Activated T-helper 1 cell treated with anti-CD3 and anti-CD28 coated beads, Interleukin-12 subunit alpha, Interleukin-12 subunit beta, Interleukin-2, Interleukin-4 antibody, amounts not matched to agents 30 ng/mL and 10 ng/mL and 1 ng/mL, durations not matched to agents 14 hours and 24 hours and 36 hours (primary cell): ENCODE results near the gene KANK3. TPM values are rescaled to one million over a fixed set of nuclear protein-coding genes. Genes with fewer than 3 reads are reported as not detected.
"Not testable (repeated sequence)": the region's sequence is repeated elsewhere in the genome, so short reads cannot be mapped to it uniquely, and the experiment has no call there.

Source experiments
- DNase-seq: peaks from one replicate; pipeline ENCODE4 v3.0.0; 2021; ENCODE audit warnings: low spot score
- H3K27ac Mint-ChIP-seq: one replicate; pipeline ENCODE4 v1.8.0; 2021; ENCODE audit warnings: mild to moderate bottlenecking, mixed read lengths
- H3K27me3 Mint-ChIP-seq: one replicate; pipeline ENCODE4 v1.8.0; 2022; ENCODE audit warnings: mild to moderate bottlenecking, moderate library complexity, mixed read lengths; ENCODE audit not compliant: insufficient read depth
- H3K36me3 Mint-ChIP-seq: one replicate; pipeline ENCODE4 v1.8.0; 2021; ENCODE audit warnings: low read depth, mixed read lengths
- H3K4me1 Mint-ChIP-seq: one replicate; pipeline ENCODE4 v1.8.0; 2021; ENCODE audit warnings: low read depth, mixed read lengths
- H3K4me3 Mint-ChIP-seq: one replicate; pipeline ENCODE4 v1.8.0; 2021; ENCODE audit warnings: mild to moderate bottlenecking, moderate library complexity, mixed read lengths
- H3K9me3 Mint-ChIP-seq: one replicate; pipeline ENCODE4 v1.8.0; 2021; ENCODE audit warnings: mixed read lengths
- intact Hi-C: fragments of 100-400 bp; cut with micrococcal nuclease; formaldehyde crosslinking; loops from one replicate; pipeline ENCODE4 v1.15.1; 2024
- total RNA-seq: library from RNA; stranded (reverse); gene quantifications from 2 replicates; pipeline ENCODE4 v1.2.3, GENCODE V29; 2022

The KANK3 gene
- total RNA-seq, 1 donor from 2014 or later, result 0.86 TPM

DNA sequence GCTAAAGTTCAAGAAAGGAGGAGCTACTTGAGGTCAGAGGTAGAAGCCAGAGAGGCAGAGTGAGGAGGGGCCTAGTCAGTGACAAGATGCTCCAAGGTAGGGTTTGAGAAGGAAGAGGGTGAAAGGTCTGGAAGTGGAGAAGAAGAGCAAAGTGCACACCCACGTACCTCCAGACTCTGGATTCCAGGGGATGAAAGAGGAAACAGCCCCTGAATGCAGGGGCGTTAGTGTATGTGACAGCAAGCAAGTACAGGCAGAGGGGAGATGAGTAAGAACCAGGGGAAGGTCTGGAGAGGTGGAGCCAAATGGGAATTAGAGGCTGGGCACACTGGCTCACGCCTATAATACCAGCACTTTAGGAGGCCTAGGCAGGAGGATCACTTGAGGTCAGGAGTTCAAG, 13.1 kb downstream of the KANK3 start:
- Mint-ChIP-seq H3K4me3 (no peak overlapping the region), H3K27ac (no peak overlapping the region), H3K4me1 (no peaks in the 10 kb centered on the region), H3K27me3 (peaks cover 22% of the 10 kb centered on the region), H3K9me3 (no peaks in the 10 kb centered on the region), H3K36me3 (peaks cover 2% of the 10 kb centered on the region)
- no peak for DNase-seq
- intact Hi-C loops, result no loop called here

DNA sequence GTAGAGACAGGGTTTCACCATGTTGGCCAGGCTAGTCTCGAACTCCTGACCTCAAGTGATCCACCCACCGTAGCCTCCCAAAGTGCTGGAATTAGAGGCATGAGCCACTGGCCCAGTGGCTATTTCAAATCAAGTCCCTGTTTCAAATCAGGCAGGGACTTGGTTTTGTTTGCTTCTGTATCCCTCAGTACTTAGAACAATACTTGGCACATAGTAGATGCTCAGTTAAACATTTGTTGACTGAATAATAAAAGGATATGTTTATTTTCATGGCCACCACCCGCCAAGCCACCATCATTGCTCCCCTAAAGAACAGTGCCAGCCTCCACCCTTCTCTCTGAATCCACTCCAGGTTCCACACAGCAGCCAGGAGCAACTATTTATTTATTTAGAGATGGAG, 17.6 kb downstream of the KANK3 start:
- no peak for DNase-seq
- H3K9me3 Mint-ChIP-seq, result no peaks in the 10 kb centered on the region
- intact Hi-C loops, result no loop called here
- H3K4me1 Mint-ChIP-seq, result peaks cover 22% of the 10 kb centered on the region
- no peak overlapping the region for H3K27ac Mint-ChIP-seq
- H3K27me3 Mint-ChIP-seq, result peaks cover 3% of the 10 kb centered on the region
- H3K36me3 Mint-ChIP-seq, result peaks cover 20% of the 10 kb centered on the region
- no peak overlapping the region for H3K4me3 Mint-ChIP-seq

- DNase-seq, result no peak
- intact Hi-C loops, result loop anchor here (5.0 kb wide), 1 partner anchor 322 kb away; no protein-coding TSS in a partner anchor
- H3K9me3 Mint-ChIP-seq, result no peaks in the 10 kb centered on the region
Measured at GRCh38 chr19:8324186-8325050, 18.6 kb downstream of the KANK3 start.

GRCh38 chr19:8323781-8324185, 19.3 kb downstream of the KANK3 start:
- Mint-ChIP-seq H3K27ac (no peak overlapping the region), H3K9me3 (no peaks in the 10 kb centered on the region), H3K27me3 (peaks cover 3% of the 10 kb centered on the region), H3K4me1 (peaks cover 31% of the 10 kb centered on the region), H3K36me3 (peaks cover 20% of the 10 kb centered on the region), H3K4me3 (peak overlapping the region; percentile 100)
- intact Hi-C loops, result loop anchor here (5.0 kb wide), 1 partner anchor 321 kb away; no protein-coding TSS in a partner anchor
- DNase-seq, result no peak

More at GRCh38 chr19:8324186-8325050, 18.6 kb downstream of the KANK3 start:
- Mint-ChIP-seq H3K27me3 (peaks cover 3% of the 10 kb centered on the region), H3K4me3 (no peak overlapping the region), H3K36me3 (peaks cover 20% of the 10 kb centered on the region), H3K4me1 (peaks cover 31% of the 10 kb centered on the region), H3K27ac (no peak overlapping the region)

DNA sequence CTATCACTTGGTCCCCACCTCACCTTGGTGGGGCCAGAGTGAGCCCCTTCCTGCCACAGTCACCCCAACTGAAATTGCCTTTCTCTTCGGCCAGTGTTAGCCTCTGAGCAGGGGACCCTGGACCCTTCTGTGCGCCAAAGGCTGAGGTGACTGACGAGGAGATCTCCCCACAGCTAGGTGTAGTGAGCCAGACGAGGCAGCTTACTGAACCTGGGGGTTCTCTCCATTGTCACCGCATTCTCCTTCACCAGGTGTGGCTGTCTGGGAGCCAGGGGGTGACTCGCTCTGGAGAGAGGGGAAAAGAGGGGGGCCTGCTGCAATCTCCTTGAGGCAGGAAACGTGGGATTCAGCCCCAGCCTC, 20.4 kb downstream of the KANK3 start:
- Mint-ChIP-seq H3K36me3 (peaks cover 20% of the 10 kb centered on the region), H3K9me3 (no peaks in the 10 kb centered on the region), H3K27me3 (no peaks in the 10 kb centered on the region), H3K27ac (peak overlapping the region; percentile 99), H3K4me3 (peak overlapping the region; percentile 100), H3K4me1 (peaks cover 31% of the 10 kb centered on the region)
- no peak for DNase-seq
- intact Hi-C loops, result loop anchor here (5.0 kb wide), 1 partner anchor 320 kb away; no protein-coding TSS in a partner anchor

GRCh38 chr19:8321986-8322637, 20.9 kb downstream of the KANK3 start:
- Mint-ChIP-seq H3K27me3 (no peaks in the 10 kb centered on the region), H3K4me3 (peak overlapping the region; percentile 100), H3K9me3 (no peaks in the 10 kb centered on the region), H3K36me3 (peaks cover 20% of the 10 kb centered on the region), H3K27ac (peak overlapping the region; percentile 99), H3K4me1 (peaks cover 31% of the 10 kb centered on the region)
- intact Hi-C loops, result loop anchor here (1.0 to 5.0 kb wide), 7 partner anchors 14 to 379 kb away; partner anchors contain the start of genes CD320, KANK3, MARCHF2 and RAB11B
- DNase-seq, result no peak

- Mint-ChIP-seq H3K27ac (peak within 1 kb of the TSS; percentile 99), H3K27me3 (no peaks in the 10 kb centered on the region), H3K4me3 (peak within 1 kb of the TSS; percentile 100), H3K4me1 (peaks cover 31% of the 10 kb centered on the region), H3K36me3 (peaks cover 20% of the 10 kb centered on the region), H3K9me3 (no peaks in the 10 kb centered on the region)
- peak; percentile 96 for DNase-seq
- intact Hi-C loops, result loop anchor here (1.0 to 5.0 kb wide), 7 partner anchors 13 to 378 kb away; partner anchors contain the start of genes CD320, KANK3, MARCHF2 and RAB11B
Measured at GRCh38 chr19:8321067-8321985, 21.7 kb downstream of the KANK3 start, which contains the start of the genes NDUFA7 and RPS28. Gene NDUFA7 (minus strand): TSS chr19:8321375. CDS start chr19:8321358, 17 bp downstream. Gene RPS28 (plus strand): TSS chr19:8321496. CDS start chr19:8321531, 35 bp downstream.

GRCh38 chr19:8320564-8321066, 22.4 kb downstream of the KANK3 start:
- Mint-ChIP-seq H3K4me1 (peaks cover 31% of the 10 kb centered on the region), H3K27ac (peak overlapping the region; percentile 99), H3K36me3 (peaks cover 21% of the 10 kb centered on the region), H3K9me3 (no peaks in the 10 kb centered on the region), H3K27me3 (no peaks in the 10 kb centered on the region), H3K4me3 (peak overlapping the region; percentile 100)
- intact Hi-C loops, result loop anchor here (1.0 to 5.0 kb wide), 7 partner anchors 12 to 377 kb away; partner anchors contain the start of genes CD320, KANK3, MARCHF2 and RAB11B
- DNase-seq, result no peak

DNA sequence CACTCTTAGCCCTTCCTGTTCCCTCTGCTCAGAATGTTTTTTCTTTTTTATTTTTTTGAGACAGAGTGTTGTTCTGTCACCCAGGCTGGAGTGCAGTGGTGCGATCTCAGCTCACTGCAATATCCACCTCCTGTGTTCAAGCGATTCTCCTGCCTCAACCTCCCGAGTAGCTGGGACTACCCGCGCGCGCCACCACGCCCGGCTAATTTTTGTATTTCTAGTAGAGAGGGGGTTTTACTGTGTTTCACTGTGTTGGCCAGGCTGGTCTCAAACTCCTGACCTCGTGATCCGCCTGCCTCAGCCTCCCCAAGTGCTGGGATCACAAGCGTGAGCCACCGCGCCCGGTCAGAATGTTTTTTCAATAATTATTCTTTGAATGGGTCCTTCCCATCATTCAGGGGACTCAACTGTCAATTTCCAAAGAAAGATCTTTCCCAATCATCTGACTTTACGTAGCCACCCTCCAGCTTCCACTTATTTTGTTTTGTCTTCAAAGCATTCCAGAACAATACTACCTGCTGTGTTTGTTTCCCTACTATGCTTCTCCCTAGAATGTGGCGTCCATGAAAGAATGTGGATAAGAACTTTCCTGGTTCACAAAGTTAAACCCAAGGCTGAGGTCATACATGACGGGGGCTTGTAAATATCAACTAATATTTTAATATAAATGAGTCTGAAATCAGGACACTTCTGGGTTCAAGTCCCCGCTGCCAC, 23.1 kb downstream of the KANK3 start:
- no peak for DNase-seq
- H3K27ac Mint-ChIP-seq, result peak overlapping the region; percentile 99
- peaks cover 22% of the 10 kb centered on the region for H3K36me3 Mint-ChIP-seq
- peaks cover 31% of the 10 kb centered on the region for H3K4me1 Mint-ChIP-seq
- no peaks in the 10 kb centered on the region for H3K27me3 Mint-ChIP-seq
- intact Hi-C loops, result loop anchor here (5.0 kb wide), 1 partner anchor 318 kb away; no protein-coding TSS in a partner anchor
- no peaks in the 10 kb centered on the region for H3K9me3 Mint-ChIP-seq
- peak overlapping the region; percentile 100 for H3K4me3 Mint-ChIP-seq

DNA sequence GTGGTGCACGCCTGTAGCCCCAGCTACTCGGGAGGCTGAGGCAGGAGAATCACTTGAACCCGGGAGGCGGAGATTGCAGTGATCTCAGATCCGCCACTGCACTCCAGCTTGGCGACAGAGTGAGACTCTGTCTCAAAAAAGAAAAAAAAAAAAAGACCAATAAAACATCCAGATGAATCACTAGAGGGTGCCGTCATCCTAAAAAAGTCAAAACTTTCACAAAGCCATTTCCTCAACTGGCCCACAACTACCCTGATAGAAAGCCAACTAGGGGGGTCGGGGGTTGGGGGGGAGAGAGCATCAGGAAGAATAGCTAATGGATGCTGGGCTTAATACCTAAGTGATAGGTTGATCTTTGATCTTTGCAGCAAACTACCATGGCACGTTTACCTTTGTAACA, 24.2 kb downstream of the KANK3 start:
- H3K27ac Mint-ChIP-seq, intact Hi-C loops, DNase-seq, H3K27me3 Mint-ChIP-seq, H3K9me3 Mint-ChIP-seq: not testable (repeated sequence)
- H3K4me1 Mint-ChIP-seq, result peaks cover 31% of the 10 kb centered on the region
- H3K4me3 Mint-ChIP-seq, result peak overlapping the region; percentile 33
- peaks cover 22% of the 10 kb centered on the region for H3K36me3 Mint-ChIP-seq

DNA sequence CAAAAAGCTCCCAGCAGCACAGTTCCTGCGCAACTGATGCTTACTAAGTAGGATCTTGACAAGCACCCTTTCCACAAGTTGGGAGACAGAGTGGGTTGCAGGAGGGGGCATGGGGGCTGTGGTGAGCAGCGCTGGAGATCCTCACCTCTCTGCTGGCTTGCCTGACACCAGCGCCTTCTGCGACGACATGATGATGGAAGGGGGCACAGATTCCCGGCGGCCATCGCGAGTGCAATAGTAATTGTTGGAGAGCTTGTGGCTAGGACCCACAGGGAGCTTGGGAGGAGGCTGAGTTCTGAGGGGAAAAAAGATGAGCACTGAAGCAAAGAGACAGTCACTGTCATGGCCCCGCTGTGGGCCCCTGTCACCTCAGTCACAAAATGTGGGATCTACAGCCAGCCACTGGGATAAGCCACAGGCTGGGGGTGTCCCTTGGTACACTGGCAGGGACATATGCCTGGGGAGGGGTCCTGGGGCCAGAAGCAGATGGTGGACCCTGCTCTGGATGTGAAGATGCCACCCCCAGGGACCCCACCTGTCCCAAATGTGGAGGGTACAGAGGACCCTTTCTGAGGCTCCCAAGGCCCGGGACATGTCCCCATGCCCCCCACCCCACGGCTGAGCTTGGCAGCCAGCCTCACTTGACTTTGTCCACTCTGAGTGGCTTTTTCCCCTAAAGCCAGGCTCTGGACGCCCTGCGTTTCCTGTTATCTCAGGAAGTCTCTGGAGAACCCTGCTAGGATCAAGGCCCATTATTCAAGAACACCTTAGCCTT, 26.5 kb downstream of the KANK3 start:
- Mint-ChIP-seq H3K4me3 (no peak overlapping the region), H3K4me1 (peaks cover 12% of the 10 kb centered on the region), H3K36me3 (peaks cover 9% of the 10 kb centered on the region), H3K9me3 (no peaks in the 10 kb centered on the region), H3K27me3 (no peaks in the 10 kb centered on the region), H3K27ac (no peak overlapping the region)
- intact Hi-C loops, result no loop called here
- DNase-seq, result no peak
